Neural progenitor cell (in vitro differentiated cells): ENCODE results near the gene DVL1.

Source experiments
- EZH2 ChIP-seq: fragments of 200-600 bp; sonication (generic); IDR thresholded peaks from 2 replicates; pipeline ENCODE4 v1.6.1; 2017; ENCODE audit warnings: antibody characterized with exemption, mild to moderate bottlenecking, moderate library complexity
- EZH2phosphoT487 ChIP-seq: fragments of 200-600 bp; sonication (generic); IDR thresholded peaks from 2 replicates; pipeline ENCODE4 v1.6.1; 2017; ENCODE audit warnings: antibody characterized with exemption
- TF ChIP-seq, protein P1 (sequence below): fragments of 200-600 bp; sonication (generic); IDR thresholded peaks from 2 replicates; pipeline ENCODE4 v1.5.1; 2017; ENCODE audit warnings: antibody characterized with exemption, mild to moderate bottlenecking

DNA sequence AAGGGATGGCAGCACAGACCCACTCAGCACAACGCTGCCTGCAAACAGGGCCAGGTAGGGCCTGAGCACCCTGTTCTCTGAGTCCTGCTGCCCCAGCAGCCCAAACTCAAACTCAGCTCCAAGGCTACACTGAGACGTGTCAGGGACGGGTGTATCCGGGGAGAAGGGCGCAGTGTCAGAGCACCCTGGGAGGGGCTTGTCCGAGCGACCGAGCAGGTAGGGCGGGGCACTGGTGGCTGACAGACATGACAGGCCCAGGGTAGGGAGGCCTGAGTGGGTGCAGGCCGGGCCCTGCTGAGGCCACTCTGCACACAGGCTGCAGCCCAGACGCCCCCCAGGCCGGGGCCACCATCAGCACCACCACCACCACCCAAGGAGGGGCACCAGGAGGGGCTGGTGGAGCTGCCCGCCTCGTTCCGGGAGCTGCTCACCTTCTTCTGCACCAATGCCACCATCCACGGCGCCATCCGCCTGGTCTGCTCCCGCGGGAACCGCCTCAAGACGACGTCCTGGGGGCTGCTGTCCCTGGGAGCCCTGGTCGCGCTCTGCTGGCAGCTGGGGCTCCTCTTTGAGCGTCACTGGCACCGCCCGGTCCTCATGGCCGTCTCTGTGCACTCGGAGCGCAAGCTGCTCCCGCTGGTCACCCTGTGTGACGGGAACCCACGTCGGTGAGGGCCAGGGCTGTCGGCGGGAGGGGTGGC is 63.5 kb downstream of the DVL1 start:
- TF ChIP-seq, protein P1, sequence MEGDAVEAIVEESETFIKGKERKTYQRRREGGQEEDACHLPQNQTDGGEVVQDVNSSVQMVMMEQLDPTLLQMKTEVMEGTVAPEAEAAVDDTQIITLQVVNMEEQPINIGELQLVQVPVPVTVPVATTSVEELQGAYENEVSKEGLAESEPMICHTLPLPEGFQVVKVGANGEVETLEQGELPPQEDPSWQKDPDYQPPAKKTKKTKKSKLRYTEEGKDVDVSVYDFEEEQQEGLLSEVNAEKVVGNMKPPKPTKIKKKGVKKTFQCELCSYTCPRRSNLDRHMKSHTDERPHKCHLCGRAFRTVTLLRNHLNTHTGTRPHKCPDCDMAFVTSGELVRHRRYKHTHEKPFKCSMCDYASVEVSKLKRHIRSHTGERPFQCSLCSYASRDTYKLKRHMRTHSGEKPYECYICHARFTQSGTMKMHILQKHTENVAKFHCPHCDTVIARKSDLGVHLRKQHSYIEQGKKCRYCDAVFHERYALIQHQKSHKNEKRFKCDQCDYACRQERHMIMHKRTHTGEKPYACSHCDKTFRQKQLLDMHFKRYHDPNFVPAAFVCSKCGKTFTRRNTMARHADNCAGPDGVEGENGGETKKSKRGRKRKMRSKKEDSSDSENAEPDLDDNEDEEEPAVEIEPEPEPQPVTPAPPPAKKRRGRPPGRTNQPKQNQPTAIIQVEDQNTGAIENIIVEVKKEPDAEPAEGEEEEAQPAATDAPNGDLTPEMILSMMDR, result no peak
- TF ChIP-seq EZH2, result no peak
- TF ChIP-seq EZH2phosphoT487, result no peak
